Stimulated activated CD8-positive, alpha-beta memory T cell treated with anti-CD3 and anti-CD28 coated beads, Interleukin-2, amount 100 ng/mL, for 1 hour (primary cell): Measurements from ENCODE around the gene ORM2.
"Not testable (repeated sequence)": the region's sequence is repeated elsewhere in the genome, so short reads cannot be mapped to it uniquely, and the experiment has no call there.

Source experiments
- DNase-seq, 2 donors: peaks; one replicate each; pipeline ENCODE4 v3.0.0-alpha.2; 2020; ENCODE audit warnings: low read depth in 2 of 2

ORM2 gene

DNA sequence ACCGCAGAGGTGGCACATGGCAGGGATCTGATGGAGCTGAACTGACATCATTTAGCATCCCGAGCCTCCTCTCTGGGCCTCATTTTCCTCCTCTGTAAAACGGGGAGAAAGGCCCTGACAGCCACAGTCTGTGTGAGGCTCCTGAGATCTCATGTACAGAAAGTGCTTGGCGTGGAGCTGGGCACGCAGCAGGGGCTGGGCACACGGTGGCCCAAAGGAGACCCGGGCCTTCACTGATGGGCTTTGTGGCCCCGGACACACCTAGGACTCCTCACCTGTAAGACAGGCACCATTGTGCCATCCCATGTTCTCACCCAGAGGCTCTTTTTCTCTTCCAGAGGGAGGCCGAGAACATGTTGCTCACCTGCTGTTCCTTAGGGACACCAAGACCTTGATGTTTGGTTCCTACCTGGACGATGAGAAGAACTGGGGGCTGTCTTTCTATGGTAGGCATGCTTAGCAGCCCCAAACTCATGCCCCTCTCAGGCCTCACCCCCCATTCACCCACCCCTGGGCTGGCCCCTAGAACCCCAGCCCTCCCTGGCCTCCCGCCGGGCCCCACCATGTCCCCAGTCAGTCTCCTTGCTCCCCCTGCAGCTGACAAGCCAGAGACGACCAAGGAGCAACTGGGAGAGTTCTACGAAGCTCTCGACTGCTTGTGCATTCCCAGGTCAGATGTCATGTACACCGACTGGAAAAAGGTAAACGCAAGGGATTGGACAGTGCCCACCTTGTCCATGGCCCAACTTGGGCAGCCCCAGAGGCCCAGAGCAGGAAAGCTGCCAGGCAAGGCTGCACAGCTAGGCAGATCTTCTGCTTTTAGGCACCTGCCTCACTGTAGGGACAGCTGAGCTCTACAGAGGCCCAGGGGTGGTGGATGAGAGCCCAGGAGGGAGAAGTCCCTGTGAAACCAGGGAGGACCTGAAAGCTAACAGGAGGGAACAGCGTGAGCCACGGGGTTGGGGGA, 1.8 kb downstream of the ORM2 start:
- DNase-seq: not testable (repeated sequence)

DNA sequence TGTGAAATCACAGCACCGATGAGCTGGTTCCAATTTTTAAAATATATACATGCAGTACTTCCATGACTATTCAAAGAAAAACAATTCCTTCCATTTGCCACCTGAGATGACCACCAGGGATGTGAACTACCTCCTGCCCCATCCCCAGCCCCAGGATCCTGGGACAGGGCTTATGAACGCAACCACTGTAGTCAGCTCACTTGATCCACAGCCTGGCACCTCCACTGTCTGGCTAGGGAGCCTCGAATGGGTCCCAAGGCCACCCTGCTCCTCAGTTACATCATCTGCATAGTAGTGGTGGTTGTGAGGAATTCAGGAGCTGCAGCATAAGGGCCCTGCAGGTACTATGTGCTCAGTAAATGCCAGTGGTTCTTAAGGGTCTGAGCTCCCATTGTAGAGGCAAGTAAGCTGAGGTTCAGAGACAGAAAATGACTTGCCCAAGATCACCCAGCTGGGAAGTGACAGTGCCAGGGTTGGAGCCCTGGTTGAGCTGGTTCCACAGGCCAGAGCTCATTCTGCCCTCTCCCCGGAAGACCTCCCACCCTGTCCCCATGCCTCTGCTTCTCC, 2.9 kb downstream of the ORM2 start:
- not testable (repeated sequence) for DNase-seq

DNA sequence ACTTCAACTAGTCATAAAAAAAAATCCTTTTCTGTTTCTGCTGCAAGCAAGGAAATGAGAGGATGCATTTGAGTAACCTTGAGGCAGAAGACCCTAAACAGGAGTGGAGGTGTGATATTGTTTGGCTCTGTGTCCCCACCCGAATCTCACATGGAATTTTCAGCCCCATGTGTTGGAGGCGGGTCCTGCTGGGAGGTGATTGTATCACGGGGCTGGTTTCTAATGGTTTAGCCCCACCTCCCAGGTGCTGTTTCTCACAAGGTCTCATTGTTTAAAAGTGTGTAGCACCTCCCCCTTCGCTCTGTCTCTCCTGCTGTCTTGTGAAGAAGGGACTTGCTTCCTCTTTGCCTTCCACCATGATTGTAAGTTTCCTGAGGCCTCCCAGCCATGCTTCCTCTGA, 4.0 kb downstream of the ORM2 start:
- not testable (repeated sequence) for DNase-seq

DNA sequence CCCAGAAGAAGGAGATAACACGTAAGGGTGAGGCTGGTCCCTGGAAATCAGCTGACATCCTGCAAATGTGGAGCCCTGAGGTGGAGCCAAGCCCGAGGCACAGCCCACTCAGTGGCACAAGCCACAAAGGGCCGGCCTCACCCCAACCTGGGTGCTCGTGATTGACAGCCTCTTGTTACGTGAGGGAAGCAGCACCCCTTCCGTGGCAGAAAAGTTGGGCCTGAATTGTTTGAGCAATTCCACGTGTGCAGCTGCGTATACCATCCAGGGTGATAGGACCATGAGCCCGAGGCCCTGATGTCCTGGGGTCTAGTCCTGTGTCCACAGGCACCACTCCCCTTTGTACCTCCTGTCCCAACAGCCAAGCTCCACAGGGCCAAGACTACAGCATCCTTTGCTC, 4.8 kb downstream of the ORM2 start:
- DNase-seq: no peak

DNA sequence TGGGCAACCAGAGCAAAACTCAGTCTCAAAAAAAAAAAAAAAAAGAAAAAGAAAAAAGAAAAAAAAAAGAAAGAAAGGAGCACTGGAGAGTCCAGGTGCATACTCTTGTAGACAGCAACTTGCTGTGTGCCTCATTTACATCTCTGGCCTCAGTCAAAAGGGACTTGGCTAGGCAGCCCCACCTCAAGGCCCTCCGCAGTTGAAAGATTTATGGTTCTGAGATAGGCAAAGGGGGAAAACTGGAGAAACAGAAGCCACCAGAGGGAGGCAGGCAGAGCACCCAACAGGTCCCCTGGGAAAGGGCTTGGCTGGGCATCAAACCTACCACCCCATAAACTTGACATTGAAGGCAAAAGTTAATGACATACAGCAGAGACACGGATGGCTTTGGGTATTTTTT, 6.1 kb downstream of the ORM2 start:
- DNase-seq: no peak

DNA sequence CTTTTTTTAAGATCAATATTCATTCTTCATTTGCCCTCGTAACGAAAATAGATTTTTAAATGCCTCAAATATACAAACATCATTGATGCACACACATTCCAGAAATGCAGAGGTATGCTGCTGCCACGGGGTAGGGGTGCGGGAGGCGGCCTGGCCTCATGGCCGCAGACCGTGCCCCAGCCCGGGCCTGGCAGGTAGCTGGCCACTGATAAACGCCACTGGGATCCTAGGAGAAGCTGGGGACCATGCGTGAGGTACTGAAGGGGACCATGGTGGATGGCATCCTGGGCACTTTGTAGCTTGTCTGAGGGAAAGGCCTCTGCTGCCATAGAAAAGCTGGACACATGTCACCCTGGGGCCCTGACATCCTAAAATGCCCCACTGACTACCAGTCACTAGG, 6.5 kb downstream of the ORM2 start:
- DNase-seq: no peak

DNA sequence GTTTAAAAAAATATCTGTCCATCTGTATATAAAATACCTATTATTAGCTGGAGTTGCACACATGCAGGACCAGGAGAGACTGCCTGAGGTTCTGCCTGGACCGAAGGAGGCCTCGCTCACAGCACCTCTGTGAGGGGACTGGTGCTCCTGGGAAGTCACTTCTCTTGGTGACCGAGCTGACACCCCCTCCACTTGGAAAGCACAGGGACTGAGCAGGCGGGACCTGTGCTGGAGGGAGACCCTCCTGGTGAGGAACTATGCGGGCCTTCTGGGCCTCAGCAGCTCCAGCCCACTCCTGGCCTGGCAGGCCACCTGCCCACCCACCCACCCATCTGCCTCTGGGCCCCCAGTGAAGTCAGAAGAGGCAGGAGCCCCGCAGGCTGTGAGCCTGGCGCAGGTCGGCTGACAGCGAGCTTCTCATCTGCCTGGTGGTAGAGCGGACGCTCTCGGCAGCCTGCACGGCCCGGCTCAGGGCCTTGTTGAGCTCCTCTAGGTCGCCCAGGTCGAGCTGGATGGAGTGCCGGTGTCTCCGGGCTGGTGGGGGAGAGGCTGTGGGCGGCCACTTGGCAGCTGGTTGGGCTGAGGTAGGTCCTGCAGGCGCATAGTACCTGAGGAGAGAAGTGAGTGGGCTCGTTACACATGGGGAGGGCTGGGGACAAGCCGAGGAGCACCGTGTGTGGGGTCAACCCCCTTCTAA, 7.2 kb downstream of the ORM2 start:
- no peak for DNase-seq

DNA sequence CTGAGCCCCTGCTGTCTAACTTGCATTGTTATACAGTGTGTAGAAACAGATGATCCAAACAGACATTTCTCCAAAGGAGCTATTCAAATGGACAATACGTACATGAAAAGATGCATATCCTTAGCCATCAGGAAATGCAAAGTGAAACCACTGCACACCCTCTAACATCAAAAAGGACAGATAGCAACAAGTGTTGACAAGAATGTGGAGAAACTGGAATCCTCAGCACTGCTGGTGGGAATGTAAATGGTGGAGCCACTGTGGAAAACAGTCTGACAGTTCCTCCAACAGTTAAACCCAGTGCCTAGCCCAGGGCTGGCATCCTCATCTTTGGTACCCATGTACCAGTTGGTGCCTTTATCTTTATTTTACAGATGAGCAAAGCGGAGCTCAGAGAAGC, 8.5 kb downstream of the ORM2 start:
- no peak for DNase-seq

DNA sequence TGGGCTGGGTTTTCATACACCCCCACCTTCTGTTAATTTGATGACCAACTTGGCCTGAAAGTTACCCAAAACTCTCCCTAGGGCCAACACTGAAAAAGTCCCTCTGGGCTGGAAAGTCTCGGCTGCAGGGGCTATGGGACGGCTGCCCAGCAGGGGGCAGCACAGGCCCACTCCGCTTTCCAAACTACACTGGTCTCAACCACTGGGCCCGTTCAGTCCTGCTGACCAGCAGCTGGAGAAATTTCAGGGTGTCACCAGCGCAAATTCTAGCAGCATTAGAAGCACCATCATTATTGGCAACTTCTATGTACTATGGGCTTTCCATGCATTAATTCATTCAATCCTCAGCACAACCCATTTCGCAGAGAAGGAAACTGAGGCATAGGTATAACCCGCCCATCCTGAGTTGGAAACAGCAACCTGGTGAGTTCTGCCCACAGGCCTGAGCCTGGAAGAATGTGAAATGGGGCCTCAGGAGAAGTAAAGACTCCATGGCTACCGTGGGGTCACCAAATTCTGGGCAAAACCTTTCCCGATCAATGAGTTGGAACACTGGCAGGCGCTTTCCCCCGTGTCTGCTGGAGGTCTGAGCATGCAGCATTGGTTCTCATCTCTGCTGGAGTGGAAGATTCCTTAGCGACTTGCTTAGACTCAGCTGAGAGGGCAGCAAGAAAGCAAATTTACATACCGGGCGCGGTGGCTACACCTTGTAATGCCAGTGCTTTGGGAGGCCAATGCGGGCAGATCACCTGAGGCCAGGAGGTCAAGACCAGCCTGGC, 9.7 kb downstream of the ORM2 start:
- peak; percentile 23 to 26 for DNase-seq

DNA sequence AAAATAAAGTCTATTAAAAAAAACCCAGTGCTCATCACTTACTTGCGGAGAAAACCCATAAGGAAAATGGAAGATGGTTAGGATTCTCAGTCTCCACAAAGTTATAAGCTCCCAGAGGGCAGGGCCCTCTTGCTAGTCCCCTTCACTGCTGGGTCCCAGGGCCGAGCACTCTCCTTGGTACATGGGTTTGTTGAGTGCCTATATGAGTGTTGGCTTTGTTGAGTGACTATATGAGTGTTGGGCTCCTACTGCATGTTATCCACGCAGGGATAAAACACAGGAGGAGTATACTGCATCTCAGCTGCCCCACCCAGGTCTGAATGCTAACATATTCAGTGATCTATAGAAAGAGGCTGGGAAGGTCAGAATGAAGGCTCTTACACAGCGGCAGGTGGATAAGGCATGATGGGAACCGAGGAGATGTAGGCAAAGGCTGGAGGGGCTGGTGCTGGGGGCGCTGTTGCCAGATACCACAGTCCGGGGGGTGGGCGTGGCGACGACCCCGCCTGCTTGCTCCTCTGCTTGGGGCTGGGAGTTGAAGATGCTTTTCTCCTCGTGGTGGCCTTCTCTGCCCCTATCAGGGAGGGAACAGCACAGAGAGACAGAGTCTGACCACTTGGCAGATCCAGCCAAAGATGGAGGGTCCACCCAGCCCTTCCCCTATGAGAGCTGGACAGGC, 11.6 kb downstream of the ORM2 start:
- DNase-seq: no peak

DNA sequence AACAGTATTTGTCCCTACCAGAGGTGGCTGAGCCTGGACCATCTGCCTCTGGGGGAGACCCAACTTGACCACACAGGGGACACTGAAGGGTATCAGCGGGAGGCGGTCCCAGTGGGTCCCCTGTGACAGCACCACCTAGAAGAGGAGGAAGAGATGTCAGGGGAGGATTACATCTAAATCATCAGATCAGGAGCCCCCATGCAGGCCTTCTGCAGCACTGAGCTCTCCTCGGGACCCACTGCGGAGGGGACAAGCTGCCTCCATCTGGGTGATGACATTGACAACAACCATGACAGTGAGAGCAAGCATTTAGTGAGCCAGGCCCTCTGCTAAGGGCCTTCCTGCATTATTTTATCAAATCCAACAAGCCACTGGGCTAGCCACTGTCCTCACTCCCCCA, 12.3 kb downstream of the ORM2 start:
- no peak for DNase-seq

DNA sequence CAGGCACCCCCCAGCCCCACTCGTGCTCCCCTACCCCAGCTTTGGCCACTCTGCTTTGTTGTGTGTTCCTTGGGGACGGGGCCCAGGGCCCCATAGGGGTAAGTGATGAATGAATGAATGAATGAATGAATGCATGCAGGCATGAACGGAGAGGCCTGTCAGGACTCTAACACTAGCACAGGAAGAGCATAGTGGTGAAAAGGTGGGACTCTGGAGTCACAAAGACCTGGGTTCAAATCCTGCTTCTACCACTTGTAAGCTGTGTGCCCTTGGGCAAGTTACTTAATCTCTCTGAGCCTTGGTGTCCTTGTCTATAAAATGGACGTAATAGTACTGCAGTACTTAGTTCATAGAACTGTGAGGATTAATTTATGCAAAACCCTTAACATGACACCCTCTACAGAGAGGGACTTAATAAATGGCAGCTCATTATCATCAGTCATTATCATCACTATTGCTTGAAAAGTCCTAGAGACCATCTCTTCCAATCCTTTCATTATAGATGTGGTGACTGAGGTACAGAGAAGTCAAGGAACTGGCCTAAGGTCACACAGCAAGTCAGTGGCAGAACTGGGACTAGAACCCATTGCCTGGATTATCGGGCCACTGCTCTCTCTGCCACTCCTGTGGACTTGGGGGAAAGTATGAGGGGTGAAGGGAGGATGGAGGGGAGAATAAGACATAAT, 13.2 kb downstream of the ORM2 start:
- DNase-seq: no peak

DNA sequence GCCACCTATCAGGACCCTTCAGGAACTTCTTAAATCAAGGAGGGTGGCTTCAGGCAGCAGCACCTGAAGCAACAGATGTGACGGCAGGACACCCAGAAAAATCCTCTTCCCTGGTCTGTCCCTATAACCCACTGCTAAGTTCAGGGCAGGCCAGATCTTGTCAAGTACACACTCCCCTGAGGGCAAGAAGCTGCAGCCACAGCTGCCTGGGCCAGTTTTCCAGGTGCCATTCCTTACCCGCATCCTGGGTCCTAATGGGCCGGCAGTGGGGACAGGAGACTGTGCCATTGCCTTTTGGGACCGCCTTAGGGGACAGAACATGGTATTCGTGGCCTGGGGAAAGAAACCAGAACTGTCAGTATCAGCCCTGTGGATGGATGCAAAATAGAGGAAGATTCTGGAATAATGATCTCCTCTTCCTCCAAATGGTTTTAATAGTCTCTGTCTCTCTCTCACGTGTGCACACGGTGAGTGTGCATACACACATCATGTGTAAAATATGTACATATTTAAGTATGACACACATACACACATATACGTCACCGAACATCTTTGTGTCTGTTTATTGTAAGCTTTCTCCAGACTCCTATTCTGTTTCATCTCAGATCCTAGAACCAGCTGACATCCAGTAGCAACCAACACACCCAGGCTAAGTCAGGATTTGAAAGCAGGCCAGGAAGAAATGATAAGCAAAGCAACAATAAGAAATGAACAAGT, 14.0 kb downstream of the ORM2 start:
- no peak for DNase-seq

DNA sequence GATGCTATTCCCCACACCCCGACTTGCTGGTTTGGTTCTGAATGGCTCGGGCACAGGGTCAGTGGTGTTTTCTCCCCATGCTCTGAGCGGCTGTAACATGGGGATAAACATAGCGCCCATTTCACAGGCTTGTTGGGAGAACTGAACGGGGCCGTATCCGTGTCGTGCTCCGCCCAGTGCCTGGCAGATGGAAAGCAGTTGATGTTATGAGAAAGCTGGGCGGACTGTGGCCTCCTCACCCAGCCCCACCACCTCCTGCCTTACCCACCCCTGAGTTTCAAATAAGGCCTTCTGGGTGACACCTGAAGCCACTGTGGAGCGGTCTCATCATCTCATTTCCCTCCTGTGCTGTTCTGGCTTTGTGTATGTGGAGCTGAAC, 14.5 kb downstream of the ORM2 start:
- DNase-seq: no peak

DNA sequence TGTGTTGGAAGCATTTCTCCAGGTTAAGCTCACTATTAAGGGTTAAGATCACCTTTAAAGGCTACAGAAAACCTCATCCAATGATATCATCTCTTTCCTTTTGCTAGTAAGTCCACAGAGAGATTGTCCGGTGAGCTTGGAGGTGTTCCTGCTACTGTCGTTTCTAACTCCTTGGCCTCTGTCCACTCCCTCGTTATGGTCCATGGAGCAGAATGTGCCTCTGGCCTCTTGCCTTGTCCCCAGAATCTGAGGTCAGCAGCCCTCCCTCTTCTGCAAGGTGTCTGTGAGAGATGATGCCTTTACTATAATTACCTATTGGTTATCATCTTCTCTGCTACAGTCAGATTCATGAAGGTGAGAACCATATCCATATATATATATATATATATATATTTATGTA, 15.0 kb downstream of the ORM2 start:
- no peak for DNase-seq

DNA sequence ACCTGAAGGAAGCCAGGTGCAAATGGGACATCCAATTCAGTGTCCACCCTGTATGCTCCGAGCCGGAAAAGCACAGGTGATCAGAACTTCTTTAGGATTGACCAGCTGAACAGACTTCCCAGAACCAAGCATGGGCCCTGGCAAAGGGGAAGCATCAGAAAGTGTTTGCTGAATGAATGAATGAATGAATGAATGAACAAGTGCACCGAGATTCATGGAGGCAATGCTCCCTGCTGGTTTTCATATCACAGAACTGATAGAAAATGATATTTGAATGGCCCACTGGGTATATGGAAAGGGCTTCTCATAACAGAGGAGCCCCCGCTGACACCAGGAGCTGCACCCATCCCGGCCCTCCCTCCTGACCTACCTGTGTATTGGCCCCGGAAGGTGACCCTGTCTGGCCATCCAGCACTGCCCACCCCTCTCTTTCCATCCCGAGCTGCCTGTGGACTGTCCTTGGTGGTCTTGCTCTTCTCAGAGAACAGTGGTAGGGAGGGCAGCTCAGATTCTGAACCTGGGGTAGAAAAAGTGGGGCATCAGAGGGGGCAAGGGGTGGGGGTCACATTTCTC, 15.9 kb downstream of the ORM2 start:
- no peak for DNase-seq

DNA sequence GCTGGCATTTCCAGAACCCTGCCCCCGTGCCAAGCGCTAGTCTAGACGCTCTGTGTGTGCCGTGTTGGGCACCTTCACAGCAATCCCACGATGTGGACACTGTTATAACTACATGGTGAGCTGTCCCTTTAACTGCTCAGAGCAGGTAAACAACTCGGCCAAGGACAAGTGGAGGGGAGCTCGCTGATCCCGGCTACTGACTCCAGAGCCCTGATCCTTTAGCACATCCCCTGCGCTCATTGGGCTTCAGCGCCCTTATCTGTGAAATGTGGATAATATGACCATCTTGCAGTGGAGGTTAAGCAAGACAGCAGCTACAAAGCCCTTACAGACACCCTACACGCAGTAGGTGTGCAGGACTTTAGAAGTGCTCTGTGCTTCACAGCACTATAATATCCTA, 16.5 kb downstream of the ORM2 start:
- DNase-seq: no peak

DNA sequence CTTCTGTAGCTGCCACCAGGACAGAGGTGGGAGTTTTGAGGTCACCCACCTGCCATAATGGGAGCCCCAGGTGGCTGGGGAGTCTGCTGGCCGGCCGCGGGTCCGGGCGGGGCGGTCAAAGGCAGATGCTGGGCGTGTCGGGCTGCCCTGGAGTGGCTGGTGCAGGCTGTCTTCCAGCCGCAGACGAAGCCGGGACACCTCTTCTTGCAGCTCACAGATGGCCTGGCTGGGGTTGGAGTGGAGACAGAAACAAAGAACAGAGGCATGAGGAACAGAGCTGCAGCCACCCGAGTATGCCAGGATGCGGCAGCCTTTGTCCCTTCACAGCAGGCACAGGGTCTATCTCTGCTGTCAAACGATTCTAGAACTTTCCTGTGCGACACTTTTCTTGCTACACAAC, 18.0 kb downstream of the ORM2 start:
- DNase-seq: no peak

DNA sequence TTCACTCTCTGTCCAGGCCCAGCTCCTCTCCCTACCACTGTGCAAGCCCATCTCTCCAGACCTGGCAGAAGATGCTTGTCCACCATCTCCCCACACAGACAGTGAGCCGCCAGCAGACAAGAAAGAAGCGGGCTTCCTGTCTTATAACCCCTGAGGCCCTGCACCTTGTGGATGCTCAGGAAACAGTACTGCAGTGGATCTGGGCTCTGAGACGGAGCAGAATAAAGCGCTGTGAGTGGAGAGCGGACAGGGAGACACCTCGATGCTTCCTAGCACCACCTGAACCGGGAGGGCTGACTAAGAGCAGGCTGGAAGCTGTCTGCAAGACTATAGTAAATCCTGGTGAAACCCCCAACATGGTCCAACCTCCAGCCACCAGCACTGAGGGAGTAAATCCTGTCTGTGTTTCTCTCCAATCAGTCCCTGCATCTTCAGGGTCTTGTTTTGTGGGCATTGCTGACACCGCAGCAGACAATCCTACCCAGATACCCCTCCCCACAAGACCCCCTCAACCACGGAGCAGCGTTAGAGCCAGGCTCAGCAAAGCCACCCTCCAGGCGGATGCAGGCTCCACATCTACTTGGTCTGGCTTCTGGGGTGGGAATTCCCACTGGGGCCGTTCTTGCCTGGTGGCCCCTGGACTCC, 18.7 kb downstream of the ORM2 start:
- no peak for DNase-seq
